ENCODE results near the gene JARID2. TPM values are rescaled to one million over a fixed set of nuclear protein-coding genes. Genes with fewer than 3 reads are reported as not detected.

The JARID2 gene
- total RNA-seq, 1 experiment from 2014 or later: 6.0 TPM

GRCh38 chr6:15557174-15557573 lies 311.3 kb downstream of the JARID2 start:
- H3K27ac ChIP-seq (ENCODE audit: low read length): no peak overlapping the region
- H3K4me1 ChIP-seq (ENCODE audit: control insufficient read depth, insufficient read depth, low read length): no peaks in the 10 kb centered on the region
- BruUV-seq (replicated peaks): no TSS peak
- DNase-seq (ENCODE audit: low read depth, low spot score): no peak
- H3K9me3 ChIP-seq (ENCODE audit: control insufficient read depth, insufficient read depth, low read depth, low read length): no peaks in the 10 kb centered on the region
- no peak overlapping the region for H3K4me3 ChIP-seq (ENCODE audit: low read depth in 2 of 2, low read length in 2 of 2)
- ChIA-PET POLR2A (no interaction called here), CTCF (no interaction called here)
- no peak for ATAC-seq
- H3K36me3 ChIP-seq (ENCODE audit: control insufficient read depth, insufficient read depth, low read length): no peaks in the 10 kb centered on the region
- no peaks in the 10 kb centered on the region for H3K27me3 ChIP-seq (ENCODE audit: control insufficient read depth, insufficient read depth, low read length)
- in situ Hi-C loops (cut with HindIII; ENCODE audit: low pct_unique_long_range_greater_than_20kb, low sequenced_read_pairs): no loop called here
- TF ChIP-seq SIN3A (IDR thresholded peaks at IDR 0.05; ENCODE audit: borderline replicate concordance, insufficient read depth, low read depth, low read length) (no peak), TCF7L2 (IDR thresholded peaks at IDR 0.05; ENCODE audit: low read depth, low read length) (no peak), CTCF (IDR thresholded peaks at IDR 0.05) (no peak), REST (IDR thresholded peaks at IDR 0.05; ENCODE audit: insufficient read depth in 1 of 2, low read depth in 2 of 2, low read length in 1 of 2) (no peak), POLR2AphosphoS5 (IDR thresholded peaks at IDR 0.05; ENCODE audit: low read depth, low read length) (no peak)
- intact Hi-C loops (cut with micrococcal nuclease; ENCODE audit: unreplicated experiment): no loop called here

GRCh38 chr6:15560713-15561112 lies 314.8 kb downstream of the JARID2 start:
- Histone ChIP-seq H3K4me3 (ENCODE audit: low read depth in 2 of 2, low read length in 2 of 2) (no peak overlapping the region), H3K36me3 (ENCODE audit: control insufficient read depth, insufficient read depth, low read length) (no peaks in the 10 kb centered on the region), H3K27ac (ENCODE audit: low read length) (no peak overlapping the region), H3K27me3 (ENCODE audit: control insufficient read depth, insufficient read depth, low read length) (no peaks in the 10 kb centered on the region), H3K4me1 (ENCODE audit: control insufficient read depth, insufficient read depth, low read length) (no peaks in the 10 kb centered on the region), H3K9me3 (ENCODE audit: control insufficient read depth, insufficient read depth, low read depth, low read length) (no peaks in the 10 kb centered on the region)
- in situ Hi-C loops (cut with HindIII; ENCODE audit: low pct_unique_long_range_greater_than_20kb, low sequenced_read_pairs) (no loop called here), intact Hi-C loops (cut with micrococcal nuclease; ENCODE audit: unreplicated experiment) (no loop called here)
- ChIA-PET CTCF (no interaction called here), POLR2A (no interaction called here)
- no peak for DNase-seq (ENCODE audit: low read depth, low spot score)
- ATAC-seq: no peak
- no TSS peak for BruUV-seq (replicated peaks)
- no peak for TF ChIP-seq POLR2AphosphoS5 (IDR thresholded peaks at IDR 0.05; ENCODE audit: low read depth, low read length)

GRCh38 chr6:15561447-15562199 lies 315.8 kb downstream of the JARID2 start:
- intact Hi-C loops (cut with micrococcal nuclease; ENCODE audit: unreplicated experiment): no loop called here
- POLR2A ChIA-PET: no interaction called here

More at GRCh38 chr6:15561447-15562199, 315.8 kb downstream of the JARID2 start:
- CTCF ChIA-PET: no interaction called here
- in situ Hi-C loops (cut with HindIII; ENCODE audit: low pct_unique_long_range_greater_than_20kb, low sequenced_read_pairs): no loop called here
- ATAC-seq (no peak), DNase-seq (ENCODE audit: low read depth, low spot score) (no peak)
- Histone ChIP-seq H3K4me1 (ENCODE audit: control insufficient read depth, insufficient read depth, low read length) (no peaks in the 10 kb centered on the region), H3K27me3 (ENCODE audit: control insufficient read depth, insufficient read depth, low read length) (no peaks in the 10 kb centered on the region), H3K36me3 (ENCODE audit: control insufficient read depth, insufficient read depth, low read length) (no peaks in the 10 kb centered on the region), H3K27ac (ENCODE audit: low read length) (no peak overlapping the region), H3K9me3 (ENCODE audit: control insufficient read depth, insufficient read depth, low read depth, low read length) (no peaks in the 10 kb centered on the region), H3K4me3 (ENCODE audit: low read depth in 2 of 2, low read length in 2 of 2) (no peak overlapping the region)
- TF ChIP-seq SIN3A (IDR thresholded peaks at IDR 0.05; ENCODE audit: borderline replicate concordance, insufficient read depth, low read depth, low read length) (no peak), CTCF (IDR thresholded peaks at IDR 0.05) (no peak), REST (IDR thresholded peaks at IDR 0.05; ENCODE audit: insufficient read depth in 1 of 2, low read depth in 2 of 2, low read length in 1 of 2) (no peak), TCF7L2 (IDR thresholded peaks at IDR 0.05; ENCODE audit: low read depth, low read length) (no peak), POLR2AphosphoS5 (IDR thresholded peaks at IDR 0.05; ENCODE audit: low read depth, low read length) (no peak)
- no TSS peak for BruUV-seq (replicated peaks)
